ENCODE results near the gene RABGEF1. TPM values are rescaled to one million over a fixed set of nuclear protein-coding genes. Genes with fewer than 3 reads are reported as not detected.
"Not testable (repeated sequence)": the region's sequence is repeated elsewhere in the genome, so short reads cannot be mapped to it uniquely, and the experiment has no call there.

RABGEF1 gene
- total RNA-seq, 1 experiment from 2014 or later, result 35.2 TPM

DNA sequence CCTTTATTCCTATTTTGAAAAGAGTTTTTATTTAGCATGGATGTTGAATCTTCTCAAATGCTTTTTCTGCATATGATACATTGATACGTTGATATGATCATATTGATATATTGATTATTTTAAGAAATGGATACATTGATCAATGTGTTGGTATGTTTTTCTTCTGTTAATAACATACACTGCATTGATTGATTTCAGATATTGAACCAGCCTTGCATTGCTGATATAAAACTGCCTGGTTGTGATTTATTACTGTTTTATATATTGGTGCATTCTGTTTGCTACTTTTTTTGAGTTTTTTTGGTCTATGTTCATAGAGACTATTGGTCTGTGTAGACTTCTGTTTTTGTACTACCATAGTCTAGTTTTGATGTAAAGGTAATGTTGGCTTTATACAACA lies 26.8 kb upstream of the RABGEF1 start:
- no peaks in the 10 kb centered on the region for H3F3A ChIP-seq (ENCODE audit: insufficient read depth, low read depth)
- ChIA-PET POLR2A (ENCODE audit: unreplicated experiment) (interaction anchor here (0.6 kb wide), 1 partner anchor 126 kb away, joined by 3 read pairs; no protein-coding TSS in a partner anchor), CTCF (no interaction called here)
- no TSS peak for BruUV-seq (replicated peaks)
- no peaks in the 10 kb centered on the region for H3K9me2 ChIP-seq (ENCODE audit: insufficient read depth)
- no peak overlapping the region for H2AFZ ChIP-seq
- no peaks in the 10 kb centered on the region for H3K27me3 ChIP-seq (ENCODE audit: insufficient read depth, low read depth)
- TF ChIP-seq, protein P1, sequence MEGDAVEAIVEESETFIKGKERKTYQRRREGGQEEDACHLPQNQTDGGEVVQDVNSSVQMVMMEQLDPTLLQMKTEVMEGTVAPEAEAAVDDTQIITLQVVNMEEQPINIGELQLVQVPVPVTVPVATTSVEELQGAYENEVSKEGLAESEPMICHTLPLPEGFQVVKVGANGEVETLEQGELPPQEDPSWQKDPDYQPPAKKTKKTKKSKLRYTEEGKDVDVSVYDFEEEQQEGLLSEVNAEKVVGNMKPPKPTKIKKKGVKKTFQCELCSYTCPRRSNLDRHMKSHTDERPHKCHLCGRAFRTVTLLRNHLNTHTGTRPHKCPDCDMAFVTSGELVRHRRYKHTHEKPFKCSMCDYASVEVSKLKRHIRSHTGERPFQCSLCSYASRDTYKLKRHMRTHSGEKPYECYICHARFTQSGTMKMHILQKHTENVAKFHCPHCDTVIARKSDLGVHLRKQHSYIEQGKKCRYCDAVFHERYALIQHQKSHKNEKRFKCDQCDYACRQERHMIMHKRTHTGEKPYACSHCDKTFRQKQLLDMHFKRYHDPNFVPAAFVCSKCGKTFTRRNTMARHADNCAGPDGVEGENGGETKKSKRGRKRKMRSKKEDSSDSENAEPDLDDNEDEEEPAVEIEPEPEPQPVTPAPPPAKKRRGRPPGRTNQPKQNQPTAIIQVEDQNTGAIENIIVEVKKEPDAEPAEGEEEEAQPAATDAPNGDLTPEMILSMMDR (conservative IDR thresholded peaks at IDR 0.05), result no peak
- no peak for TF ChIP-seq EZH2 (IDR thresholded peaks at IDR 0.05; ENCODE audit: low read depth)
- H3K4me3 ChIP-seq, result no peak overlapping the region
- H3K36me3 ChIP-seq (ENCODE audit: low read depth), result peaks cover 9% of the 10 kb centered on the region
- H3K4me1 ChIP-seq (replicated peaks; ENCODE audit: insufficient read depth), result no peaks in the 10 kb centered on the region
- intact Hi-C loops (cut with micrococcal nuclease; ENCODE audit: unreplicated experiment), result no loop called here
- H3K9me3 ChIP-seq (ENCODE audit: insufficient read depth, low read depth), result no peaks in the 10 kb centered on the region
- H3K79me2 ChIP-seq (ENCODE audit: low read depth), result no peaks in the 10 kb centered on the region
- H3K4me2 ChIP-seq, result no peak overlapping the region
- DNase-seq, result no peak
- no peak overlapping the region for H3K27ac ChIP-seq
- no peaks in the 10 kb centered on the region for H4K20me1 ChIP-seq (ENCODE audit: insufficient read depth)

DNA sequence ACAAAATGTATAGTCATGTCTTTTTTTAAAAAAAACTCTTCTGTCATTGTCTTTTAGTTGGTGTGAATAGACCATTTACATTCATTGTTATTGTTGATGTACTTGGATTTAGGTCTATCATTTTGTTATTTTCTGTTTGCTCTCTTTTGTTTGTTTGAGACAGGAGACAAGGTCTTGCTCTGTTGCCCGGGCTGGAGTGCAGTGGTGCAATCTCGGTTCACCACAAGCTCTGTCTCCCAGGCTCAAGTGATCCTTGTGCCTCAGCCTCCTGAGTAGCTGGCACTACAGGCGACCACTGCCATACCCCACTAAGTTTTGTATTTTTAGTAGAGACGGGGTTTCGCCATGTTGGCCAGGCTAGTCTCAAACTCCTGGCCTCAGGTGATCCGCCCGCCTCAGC lies 23.9 kb upstream of the RABGEF1 start:
- CTCF ChIA-PET, result interaction anchor here (0.6 to 0.7 kb wide), 2 partner anchors 76 to 89 kb away, joined by 3 to 14 read pairs; no protein-coding TSS in a partner anchor
- POLR2A ChIA-PET (ENCODE audit: unreplicated experiment); H3F3A ChIP-seq (ENCODE audit: insufficient read depth, low read depth); BruUV-seq (replicated peaks); H3K27me3 ChIP-seq (ENCODE audit: insufficient read depth, low read depth); H4K20me1 ChIP-seq (ENCODE audit: insufficient read depth); H3K4me3 ChIP-seq; H3K9me2 ChIP-seq (ENCODE audit: insufficient read depth); intact Hi-C loops (cut with micrococcal nuclease; ENCODE audit: unreplicated experiment); H3K9me3 ChIP-seq (ENCODE audit: insufficient read depth, low read depth); H3K27ac ChIP-seq; H3K4me2 ChIP-seq; DNase-seq; H3K4me1 ChIP-seq (replicated peaks; ENCODE audit: insufficient read depth); H3K79me2 ChIP-seq (ENCODE audit: low read depth); H3K36me3 ChIP-seq (ENCODE audit: low read depth); H2AFZ ChIP-seq: not testable (repeated sequence)

DNA sequence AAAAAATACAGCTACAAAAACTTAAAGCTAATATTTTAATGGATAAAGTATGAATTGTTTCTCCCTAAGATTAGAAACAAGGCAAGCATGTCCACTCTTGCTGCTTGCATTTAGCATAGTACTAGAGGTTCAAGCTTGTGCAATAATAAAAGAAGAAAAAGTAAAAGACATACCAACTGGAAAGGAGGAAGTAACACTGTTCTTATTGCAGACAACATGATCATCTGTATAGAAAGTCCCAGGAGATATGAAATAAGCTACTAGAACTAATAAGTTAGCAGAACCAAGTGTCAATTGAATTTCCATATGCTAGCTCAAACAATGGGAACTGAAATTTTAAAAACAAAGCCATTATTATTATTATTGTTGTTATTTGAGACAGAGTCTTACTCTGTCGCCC lies 20.0 kb upstream of the RABGEF1 start:
- TF ChIP-seq, protein P1 (conservative IDR thresholded peaks at IDR 0.05), result no peak
- TF ChIP-seq EZH2 (IDR thresholded peaks at IDR 0.05; ENCODE audit: low read depth), result no peak
- H3K4me1 ChIP-seq (replicated peaks; ENCODE audit: insufficient read depth), result no peaks in the 10 kb centered on the region
- H3K27ac ChIP-seq, result no peak overlapping the region
- intact Hi-C loops (cut with micrococcal nuclease; ENCODE audit: unreplicated experiment), result no loop called here
- ChIA-PET POLR2A (ENCODE audit: unreplicated experiment) (interaction anchor here (0.6 kb wide), 1 partner anchor 71 kb away, joined by 5 read pairs; no protein-coding TSS in a partner anchor), CTCF (interaction anchor here (0.6 to 0.7 kb wide), 2 partner anchors 76 to 112 kb away, joined by 3 to 7 read pairs; no protein-coding TSS in a partner anchor)
- no peak for DNase-seq
- no peak overlapping the region for H2AFZ ChIP-seq
- no peaks in the 10 kb centered on the region for H4K20me1 ChIP-seq (ENCODE audit: insufficient read depth)
- no peak overlapping the region for H3K4me2 ChIP-seq
- no peaks in the 10 kb centered on the region for H3K9me2 ChIP-seq (ENCODE audit: insufficient read depth)
- peaks cover 4% of the 10 kb centered on the region; the same call in 1 of the 2 replicates for H3F3A ChIP-seq (ENCODE audit: insufficient read depth, low read depth)
- H3K9me3 ChIP-seq (ENCODE audit: insufficient read depth, low read depth), result peaks cover 16% of the 10 kb centered on the region
- H3K27me3 ChIP-seq (ENCODE audit: insufficient read depth, low read depth), result no peaks in the 10 kb centered on the region
- no TSS peak for BruUV-seq (replicated peaks)
- H3K79me2 ChIP-seq (ENCODE audit: low read depth), result no peaks in the 10 kb centered on the region
- no peak overlapping the region for H3K4me3 ChIP-seq
- peaks cover 13% of the 10 kb centered on the region for H3K36me3 ChIP-seq (ENCODE audit: low read depth)

- Histone ChIP-seq H3K36me3 (ENCODE audit: low read depth) (peaks cover 11% of the 10 kb centered on the region), H3K9me3 (ENCODE audit: insufficient read depth, low read depth) (peaks cover 16% of the 10 kb centered on the region), H3K27ac (no peak overlapping the region), H3K4me3 (no peak overlapping the region), H4K20me1 (ENCODE audit: insufficient read depth) (no peaks in the 10 kb centered on the region), H3K4me2 (no peak overlapping the region), H3K9me2 (ENCODE audit: insufficient read depth) (no peaks in the 10 kb centered on the region), H3F3A (ENCODE audit: insufficient read depth, low read depth) (peaks cover 4% of the 10 kb centered on the region; the same call in 1 of the 2 replicates), H3K27me3 (ENCODE audit: insufficient read depth, low read depth) (no peaks in the 10 kb centered on the region), H2AFZ (no peak overlapping the region), H3K4me1 (replicated peaks; ENCODE audit: insufficient read depth) (no peaks in the 10 kb centered on the region), H3K79me2 (ENCODE audit: low read depth) (no peaks in the 10 kb centered on the region)
- DNase-seq, result no peak
- ChIA-PET CTCF (no interaction called here), POLR2A (ENCODE audit: unreplicated experiment) (no interaction called here)
- intact Hi-C loops (cut with micrococcal nuclease; ENCODE audit: unreplicated experiment), result no loop called here
- TF ChIP-seq, protein P1 (conservative IDR thresholded peaks at IDR 0.05), result no peak
- TF ChIP-seq EZH2 (IDR thresholded peaks at IDR 0.05; ENCODE audit: low read depth), result no peak
- no TSS peak for BruUV-seq (replicated peaks)
Measured at GRCh38 chr7:66725843-66726242, 14.7 kb upstream of the RABGEF1 start.

All from PC-9 (cell line).